WI38 (cell line): ENCODE measurements around the gene PDE11A.

Experiments used
- H3K4me3 ChIP-seq: 2 replicates; pipeline ENCODE4 v1.5.1; 2011; ENCODE audit warnings: low read depth, mild to moderate bottlenecking, control low read depth, low read length
- CTCF ChIP-seq: IDR thresholded peaks from 2 replicates; pipeline ENCODE4 v1.5.1; 2012; ENCODE audit warnings: low read depth, mild to moderate bottlenecking, control low read depth, low read length

The PDE11A gene

GRCh38 chr2:177822941-177823340 lies 249.6 kb downstream of the PDE11A start:
- TF ChIP-seq CTCF: no peak
- no peak overlapping the region for H3K4me3 ChIP-seq

GRCh38 chr2:177818412-177818811 lies 254.2 kb downstream of the PDE11A start:
- no peak for TF ChIP-seq CTCF
- no peak overlapping the region for H3K4me3 ChIP-seq

- no peak overlapping the region for H3K4me3 ChIP-seq
- TF ChIP-seq CTCF: no peak
These were observed 255.3 kb downstream of the PDE11A start for GRCh38 chr2:177817300-177817699.

DNA sequence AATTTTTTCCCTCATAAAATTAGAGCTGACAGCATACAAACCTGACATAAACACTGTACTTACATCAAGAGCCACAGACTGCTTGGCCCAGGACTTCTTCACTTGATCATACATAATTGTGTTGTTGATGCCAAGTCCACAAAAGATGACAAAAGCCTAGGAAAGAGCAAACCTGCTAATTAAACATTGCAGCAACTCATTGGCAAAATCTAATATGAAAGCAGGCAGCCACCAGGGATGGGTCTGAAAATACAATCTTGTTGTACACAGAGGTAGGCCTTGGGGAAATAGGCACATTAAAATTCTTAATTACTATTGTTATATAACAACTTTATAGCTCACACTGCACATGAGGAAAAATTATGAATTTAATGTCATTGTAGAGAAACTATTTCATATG lies 255.8 kb downstream of the PDE11A start:
- TF ChIP-seq CTCF: no peak
- no peak overlapping the region for H3K4me3 ChIP-seq

DNA sequence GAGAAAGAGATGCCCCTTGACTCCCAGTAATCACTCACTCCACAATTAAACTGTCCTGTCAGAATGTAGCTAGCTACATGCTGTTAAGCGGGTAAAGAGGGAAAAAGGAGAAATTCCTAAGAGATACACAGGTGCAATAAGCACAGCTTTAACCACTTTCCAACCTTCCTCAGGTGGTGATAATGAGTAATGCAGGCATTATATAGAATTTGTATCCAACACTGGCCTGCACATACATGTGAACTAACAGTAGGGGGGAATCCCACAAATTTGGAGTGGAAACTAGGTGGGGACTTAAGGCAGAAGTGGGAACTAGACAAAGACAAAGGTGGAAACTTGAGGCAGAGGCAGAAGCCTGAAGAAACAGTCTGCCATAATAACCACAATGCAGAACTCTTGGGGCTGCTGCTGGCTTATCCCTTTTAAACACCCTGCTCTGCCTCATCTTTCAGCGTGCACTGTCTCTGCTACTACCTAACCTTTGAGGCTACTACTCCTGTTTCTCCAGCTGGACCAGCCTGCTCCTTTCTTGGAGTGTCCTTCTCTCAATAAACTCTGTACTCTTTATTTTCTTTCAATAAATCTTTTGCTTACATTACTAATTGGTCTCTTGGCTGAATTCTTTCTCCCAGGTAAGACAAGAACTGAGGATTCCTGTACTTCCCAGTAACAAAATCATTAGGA lies 259.7 kb downstream of the PDE11A start:
- no peak overlapping the region for H3K4me3 ChIP-seq
- TF ChIP-seq CTCF: no peak

DNA sequence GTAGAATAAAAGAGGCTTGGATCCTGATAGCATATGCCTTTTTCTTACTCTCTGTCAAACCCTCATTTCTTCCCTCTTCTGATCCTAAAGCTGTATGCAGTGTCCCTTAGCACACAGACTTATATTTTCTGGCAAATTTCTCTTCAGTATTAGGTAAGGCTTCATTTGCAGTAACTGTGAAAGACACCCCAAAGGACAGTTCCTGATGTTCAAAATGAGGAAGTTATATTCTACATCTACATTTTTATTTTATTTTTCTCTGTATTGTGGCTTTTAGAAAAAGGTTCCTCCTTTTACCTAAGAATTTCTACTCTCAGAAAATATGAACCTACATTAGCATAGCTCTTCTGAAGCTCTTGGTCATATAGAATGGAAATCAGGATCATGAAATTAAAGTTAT lies 261.7 kb downstream of the PDE11A start:
- H3K4me3 ChIP-seq: no peak overlapping the region
- no peak for TF ChIP-seq CTCF

- no peak overlapping the region for H3K4me3 ChIP-seq
- no peak for TF ChIP-seq CTCF
These were observed 263.4 kb downstream of the PDE11A start for GRCh38 chr2:177808984-177809809.
